HG03039 (cell line): ENCODE measurements around the gene KSR1.

Source experiments
- ATAC-seq: cut with Tn5 transposase; IDR thresholded peaks from one replicate; pipeline ENCODE4 v1.9.1; 2021; ENCODE audit warnings: mild to moderate bottlenecking, moderate library complexity; ENCODE audit not compliant: unreplicated experiment

The KSR1 gene

GRCh38 chr17:27566671-27567562 is 110.7 kb downstream of the KSR1 start:
- no peak for ATAC-seq

GRCh38 chr17:27567563-27567859 is 111.3 kb downstream of the KSR1 start:
- ATAC-seq = no peak

- ATAC-seq = no peak
These were observed 112.0 kb downstream of the KSR1 start for GRCh38 chr17:27568216-27568615.

DNA sequence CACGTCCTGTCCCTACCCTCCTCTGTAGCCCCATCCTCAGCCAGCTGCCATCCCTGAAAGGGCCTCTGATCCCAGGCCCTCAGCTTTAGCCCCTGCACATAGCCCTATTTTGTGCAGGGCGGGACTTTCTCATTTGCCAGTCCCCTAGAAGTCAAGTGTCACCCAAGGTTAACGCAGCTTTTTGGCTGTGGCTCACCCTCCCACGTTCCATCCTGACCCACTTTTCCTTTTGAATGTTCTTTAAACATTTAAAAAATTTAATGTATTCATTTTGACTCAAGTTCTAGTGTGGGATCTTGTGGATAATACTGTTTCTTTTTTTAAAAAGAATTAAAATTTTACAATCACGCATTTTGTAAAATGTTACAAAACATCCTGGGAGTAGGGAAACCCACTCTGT is 112.6 kb downstream of the KSR1 start:
- no peak for ATAC-seq

DNA sequence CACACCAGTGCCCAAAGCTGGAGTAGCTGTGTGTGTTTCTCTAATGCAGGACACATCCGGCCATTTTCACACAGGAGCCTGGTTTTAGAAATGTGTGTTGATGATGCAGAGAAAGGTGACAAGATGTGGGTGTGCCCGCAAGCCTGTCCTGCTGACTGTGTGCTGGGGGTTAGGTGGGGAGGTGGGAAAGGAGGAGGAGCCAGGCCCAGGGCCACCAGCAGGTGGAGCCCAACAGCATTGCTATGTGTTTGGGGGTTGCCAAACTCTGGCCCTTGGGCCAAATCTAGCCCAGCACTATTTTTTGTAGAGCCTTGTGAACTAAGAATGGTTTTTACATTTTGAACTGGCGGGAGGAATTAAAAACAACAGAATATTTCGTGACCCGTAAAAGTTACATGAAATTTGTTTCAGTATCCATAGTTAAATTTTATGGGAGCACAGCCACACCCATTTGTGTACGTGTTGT is 113.0 kb downstream of the KSR1 start:
- ATAC-seq = no peak

- ATAC-seq = no peak
These were observed 113.8 kb downstream of the KSR1 start for GRCh38 chr17:27569884-27570577.

- ATAC-seq = no peak
These were observed 114.3 kb downstream of the KSR1 start for GRCh38 chr17:27570578-27570914.

DNA sequence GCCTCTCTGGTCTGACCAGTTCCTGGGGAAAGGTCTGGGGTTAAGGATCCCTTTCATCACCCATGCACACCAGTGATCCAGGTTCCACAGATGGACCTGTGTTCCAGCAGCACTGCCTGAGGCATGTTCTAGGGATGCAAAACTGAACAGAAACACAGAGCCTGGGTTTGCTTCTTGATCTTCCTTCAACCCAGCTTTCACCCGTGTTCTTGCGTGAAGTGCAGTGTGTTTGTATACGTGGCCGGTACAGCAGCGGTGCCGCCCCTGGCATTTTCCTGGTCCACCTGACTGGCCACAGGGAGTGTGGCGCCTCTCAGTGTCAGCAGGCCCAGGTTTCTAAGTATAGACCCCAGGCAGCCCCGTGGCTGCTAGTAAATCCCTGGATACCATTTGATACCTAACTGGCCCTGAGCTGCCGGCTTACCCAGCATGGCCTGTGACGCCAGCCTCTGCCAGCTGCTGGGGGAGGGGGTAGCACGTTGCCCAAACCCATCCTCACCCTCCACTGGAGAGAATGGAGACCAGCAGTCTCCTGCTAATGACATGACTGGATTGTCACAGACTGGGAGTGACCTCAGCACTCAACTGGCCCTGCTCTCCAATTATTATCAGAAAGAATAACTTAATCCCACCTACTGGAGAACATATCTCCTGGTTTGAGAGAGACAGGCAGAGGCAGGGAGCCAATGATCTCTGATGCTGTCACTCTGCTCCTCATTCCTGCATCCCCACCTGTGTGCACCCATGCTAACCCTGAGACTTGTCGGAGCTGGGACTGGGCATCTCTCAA is 115.5 kb downstream of the KSR1 start:
- no peak for ATAC-seq

GRCh38 chr17:27572665-27573064 is 116.4 kb downstream of the KSR1 start:
- no peak for ATAC-seq

- ATAC-seq = no peak
These were observed 117.3 kb downstream of the KSR1 start for GRCh38 chr17:27573548-27573947.

- no peak for ATAC-seq
These were observed 117.8 kb downstream of the KSR1 start for GRCh38 chr17:27573971-27574525.

DNA sequence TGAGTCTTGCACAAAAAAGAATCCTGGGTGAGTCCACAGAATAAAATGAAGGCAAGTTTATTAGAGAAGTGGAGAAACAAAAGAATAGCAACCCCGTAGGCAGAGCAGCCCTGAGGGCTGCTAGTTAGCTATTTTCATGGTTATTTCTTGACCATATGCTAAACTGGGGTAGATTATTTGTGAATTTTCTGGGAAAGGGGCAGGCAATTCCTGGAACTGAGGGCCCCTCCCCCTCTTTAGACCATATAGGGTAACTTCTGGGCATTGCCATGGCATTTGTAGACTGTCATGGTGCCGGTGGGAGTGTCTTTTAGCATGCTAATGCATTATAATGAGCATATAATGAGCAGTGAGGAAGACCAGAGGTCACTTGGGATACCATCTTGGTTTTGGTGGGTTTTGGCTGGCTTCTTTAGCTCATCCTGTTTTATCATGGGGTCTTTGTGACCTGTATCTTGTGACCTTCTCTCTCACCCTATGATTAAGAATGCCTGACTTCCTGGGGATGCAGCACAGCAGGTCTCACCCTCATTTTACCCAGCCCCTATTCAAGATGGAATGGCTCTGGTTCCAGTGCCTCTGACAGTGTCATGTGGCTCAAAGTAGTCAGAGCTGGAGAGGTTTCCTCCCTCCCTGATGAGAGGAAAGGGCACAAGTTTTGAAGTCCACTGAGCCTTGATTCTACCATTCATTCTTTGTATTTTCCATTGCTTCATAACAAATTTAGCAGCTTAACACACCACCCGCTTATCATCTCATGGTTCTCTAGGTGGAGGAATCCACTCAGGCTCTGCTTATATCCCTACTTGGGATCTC is 119.1 kb downstream of the KSR1 start:
- ATAC-seq = no peak

DNA sequence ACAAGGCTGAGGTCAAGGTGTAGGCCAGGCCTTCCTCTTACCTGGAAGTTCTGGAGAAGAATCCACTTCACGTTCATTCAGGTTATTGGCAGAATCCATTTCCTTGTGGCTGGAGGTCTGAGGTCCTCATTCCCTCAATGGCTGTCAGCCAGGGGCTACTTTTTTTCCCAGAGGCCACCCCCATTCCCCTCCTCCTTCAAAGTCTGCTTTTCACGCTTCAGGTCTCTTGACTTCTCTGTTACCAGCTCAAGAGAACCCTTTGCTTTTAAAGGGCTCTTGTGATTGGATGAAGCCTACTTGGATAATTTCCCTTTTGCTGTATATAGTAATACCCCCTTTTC is 119.6 kb downstream of the KSR1 start:
- no peak for ATAC-seq

DNA sequence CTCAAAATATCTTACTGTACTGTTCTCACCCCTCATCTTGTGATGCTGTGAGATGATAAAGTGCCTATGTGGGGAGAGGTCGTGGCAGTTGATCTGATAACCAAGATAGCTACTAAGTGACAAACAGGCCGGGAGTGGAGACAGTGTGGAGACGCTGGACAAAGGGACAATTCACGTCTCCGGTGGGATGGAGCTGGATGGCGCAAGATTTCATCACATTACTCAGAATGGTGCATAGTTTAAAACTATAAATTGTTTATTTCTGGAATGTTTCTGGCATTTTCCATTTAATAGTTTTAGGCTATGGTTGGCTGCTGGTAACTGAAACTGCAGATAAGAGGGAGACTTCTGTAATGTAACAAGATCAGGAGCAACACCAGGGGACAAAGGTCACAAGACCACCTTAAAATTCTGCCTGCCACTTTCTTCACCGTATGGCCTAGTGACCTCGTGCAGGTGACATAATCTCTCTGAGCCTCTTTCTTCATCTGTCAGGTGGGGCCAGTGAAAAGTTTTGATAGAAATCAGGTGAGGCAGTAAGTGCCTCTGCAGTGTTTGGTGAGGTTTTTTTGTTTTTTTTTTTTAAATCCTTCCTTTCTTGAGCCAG is 120.3 kb downstream of the KSR1 start:
- no peak for ATAC-seq

- ATAC-seq = no peak
These were observed 121.0 kb downstream of the KSR1 start for GRCh38 chr17:27577121-27577761.

DNA sequence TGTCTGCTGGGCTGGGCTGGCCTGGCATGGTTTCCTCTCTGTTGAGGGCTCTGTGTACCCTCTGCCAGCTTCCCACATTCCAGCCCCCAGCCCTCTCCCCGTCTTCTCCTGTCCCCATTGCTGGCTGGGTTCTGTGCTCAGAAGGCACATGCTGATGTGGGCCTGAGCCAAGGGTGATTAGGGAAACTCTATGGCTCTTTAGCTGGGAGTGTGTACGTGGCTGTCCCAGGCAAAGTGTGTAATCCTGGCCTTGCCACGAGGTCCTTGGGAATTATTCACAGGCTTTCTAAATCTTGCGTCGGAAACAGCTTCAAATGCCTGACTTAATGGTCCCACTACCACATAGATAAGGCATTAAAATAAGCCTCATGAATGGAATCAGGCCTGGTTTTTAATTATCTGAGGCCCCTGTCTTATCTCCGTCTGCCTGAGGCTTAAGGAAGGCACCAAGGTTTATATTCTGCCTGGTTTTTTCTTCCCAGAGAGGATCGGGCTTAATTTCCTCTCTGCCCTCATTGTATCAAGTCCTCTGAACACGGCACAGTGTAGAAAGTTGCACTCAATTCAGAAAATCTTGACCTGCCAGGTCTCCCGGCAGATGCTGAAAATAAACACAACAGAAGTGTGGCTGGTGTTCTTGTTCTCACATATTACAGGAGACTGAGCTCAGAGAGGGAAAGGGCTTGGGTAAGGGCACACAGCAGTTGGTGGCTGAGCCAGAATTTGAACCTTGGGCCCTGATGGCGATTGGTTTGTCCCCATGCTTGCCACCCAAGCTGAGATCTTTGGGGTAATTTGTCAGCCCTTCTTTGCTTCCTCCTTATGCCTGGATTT is 121.9 kb downstream of the KSR1 start:
- no peak for ATAC-seq

DNA sequence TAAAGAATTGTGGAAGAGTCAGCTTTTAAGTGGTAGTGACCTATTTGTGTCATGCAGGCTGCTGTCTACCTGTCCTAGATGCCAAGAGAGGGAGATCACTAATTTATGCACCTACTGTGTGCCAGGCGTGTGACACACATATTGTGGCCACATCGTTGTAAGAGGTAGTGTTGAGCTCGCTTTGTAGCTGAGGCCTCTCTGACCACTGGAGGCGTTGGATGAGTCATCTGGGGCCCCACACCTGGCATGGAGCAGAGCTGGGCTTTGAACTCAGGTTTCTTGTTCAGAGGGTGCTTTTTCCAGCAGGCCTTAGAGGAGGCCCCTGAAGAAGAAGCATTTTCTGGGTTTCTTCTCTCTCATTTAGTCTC is 122.5 kb downstream of the KSR1 start:
- ATAC-seq = peak; percentile 63

DNA sequence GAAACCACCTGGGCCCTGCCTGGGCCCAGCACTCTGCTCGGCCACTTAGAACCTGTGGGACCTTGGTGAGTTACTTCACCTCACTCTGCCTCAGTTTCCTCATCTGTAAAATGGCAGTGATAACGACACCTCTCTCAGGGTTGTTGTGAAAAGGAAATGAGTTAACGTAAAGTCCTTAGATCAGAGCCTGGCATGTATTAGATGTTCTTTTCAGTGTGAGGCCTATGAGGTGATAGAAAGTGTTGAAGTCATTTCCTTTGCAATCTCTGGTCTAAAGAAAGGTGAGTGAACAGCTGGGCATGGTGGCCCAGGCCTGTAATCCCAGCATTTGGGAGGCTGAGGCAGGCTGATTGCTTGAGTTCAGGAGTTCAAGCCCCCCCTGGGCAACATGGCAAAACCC is 123.1 kb downstream of the KSR1 start:
- ATAC-seq = no peak

GRCh38 chr17:27579897-27580321 is 123.7 kb downstream of the KSR1 start:
- no peak for ATAC-seq
